RWPE1 (cell line): ENCODE measurements around the gene GPBAR1.

ENCODE experiments used
- CTCF ChIA-PET: fragments of 350-600 bp; sonication (Branson Sonifier 250); formaldehyde crosslinking; extraction: SDS; loops from one replicate; lab custom pipeline; 2021; lab: Yijun Ruan, JAX
- POLR2A ChIA-PET: fragments of 400-600 bp; formaldehyde crosslinking; extraction: SDS; loops from one replicate; lab custom pipeline; 2020; ENCODE audit warnings: antibody characterized with exemption; ENCODE audit not compliant: low non-redundant PET; lab: Yijun Ruan, JAX
- DNase-seq: peaks from one replicate; pipeline ENCODE4 v3.0.0; 2012; ENCODE audit warnings: low spot score
- H3K27ac ChIP-seq: fragments of 450-650 bp; 2 replicates; pipeline ENCODE4 v1.5.1; 2017
- CTCF ChIP-seq: fragments of 450-650 bp; conservative IDR thresholded peaks from 2 replicates; pipeline ENCODE4 v1.5.1; 2017; ENCODE audit warnings: low read depth, mild to moderate bottlenecking

The GPBAR1 gene

GRCh38 chr2:218228366-218229090, 32.3 kb upstream of the GPBAR1 start:
- H3K27ac ChIP-seq, result peak overlapping the region; percentile 66
- DNase-seq, result peak; percentile 61
- ChIA-PET POLR2A (no interaction called here), CTCF (no interaction called here)
- no peak for TF ChIP-seq CTCF

GRCh38 chr2:218229239-218229638, 31.6 kb upstream of the GPBAR1 start:
- CTCF ChIA-PET, result interaction anchor here (0.6 to 1.0 kb wide), 4 partner anchors 9 to 76 kb away, joined by 3 to 4 read pairs (median 4); no protein-coding TSS in a partner anchor
- POLR2A ChIA-PET, result interaction anchor here (0.8 kb wide), 1 partner anchor 10 kb away, joined by 5 read pairs; no protein-coding TSS in a partner anchor
- no peak for TF ChIP-seq CTCF
- H3K27ac ChIP-seq, result no peak overlapping the region
- peak; percentile 62 for DNase-seq

GRCh38 chr2:218229851-218230250, 31.0 kb upstream of the GPBAR1 start:
- POLR2A ChIA-PET, result interaction anchor here (0.8 kb wide), 1 partner anchor 11 kb away, joined by 5 read pairs; no protein-coding TSS in a partner anchor
- CTCF ChIA-PET, result interaction anchor here (0.6 to 1.0 kb wide), 4 partner anchors 10 to 75 kb away, joined by 3 to 4 read pairs (median 4); no protein-coding TSS in a partner anchor
- no peak for DNase-seq
- H3K27ac ChIP-seq, result peak overlapping the region; percentile 74
- no peak for TF ChIP-seq CTCF

- no peak for DNase-seq
- TF ChIP-seq CTCF, result no peak
- ChIA-PET CTCF (no interaction called here), POLR2A (no interaction called here)
- peak overlapping the region; percentile 74; the same call in 1 of the 2 replicates for H3K27ac ChIP-seq
Observed at GRCh38 chr2:218230882-218231281, 29.9 kb upstream of the GPBAR1 start.

GRCh38 chr2:218233543-218233942, 27.3 kb upstream of the GPBAR1 start:
- TF ChIP-seq CTCF, result no peak
- ChIA-PET POLR2A (no interaction called here), CTCF (no interaction called here)
- no peak for DNase-seq
- H3K27ac ChIP-seq, result no peak overlapping the region

- POLR2A ChIA-PET, result no interaction called here
- CTCF ChIA-PET, result no interaction called here
Observed at GRCh38 chr2:218234521-218234920, 26.3 kb upstream of the GPBAR1 start.

More at GRCh38 chr2:218234521-218234920, 26.3 kb upstream of the GPBAR1 start:
- no peak for TF ChIP-seq CTCF
- DNase-seq, result no peak
- no peak overlapping the region for H3K27ac ChIP-seq
